ENCODE data around the gene CFAP45. TPM values are rescaled to one million over a fixed set of nuclear protein-coding genes. Genes with fewer than 3 reads are reported as not detected.

Gene CFAP45
- total RNA-seq, 1 experiment from 2014 or later: 0.48 TPM

DNA sequence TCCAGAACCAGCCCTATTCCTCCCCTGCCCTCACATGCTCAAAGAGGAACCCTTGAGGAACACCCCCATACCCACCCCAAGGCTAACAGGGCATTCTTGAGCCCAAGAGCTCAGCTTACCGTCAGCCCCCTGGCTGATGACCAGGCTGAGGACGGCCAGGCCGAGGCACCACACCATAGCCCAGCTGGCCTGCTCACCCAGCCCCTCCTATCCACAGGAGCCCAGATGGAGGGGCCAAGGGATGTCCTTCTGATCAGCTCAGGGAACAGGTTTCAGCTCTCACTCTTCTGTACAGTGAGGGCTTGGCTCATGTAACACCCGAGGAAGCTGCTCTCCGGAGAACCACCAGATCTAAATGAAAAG lies 43.3 kb upstream of the CFAP45 start (continued):
- TF ChIP-seq, protein P1, sequence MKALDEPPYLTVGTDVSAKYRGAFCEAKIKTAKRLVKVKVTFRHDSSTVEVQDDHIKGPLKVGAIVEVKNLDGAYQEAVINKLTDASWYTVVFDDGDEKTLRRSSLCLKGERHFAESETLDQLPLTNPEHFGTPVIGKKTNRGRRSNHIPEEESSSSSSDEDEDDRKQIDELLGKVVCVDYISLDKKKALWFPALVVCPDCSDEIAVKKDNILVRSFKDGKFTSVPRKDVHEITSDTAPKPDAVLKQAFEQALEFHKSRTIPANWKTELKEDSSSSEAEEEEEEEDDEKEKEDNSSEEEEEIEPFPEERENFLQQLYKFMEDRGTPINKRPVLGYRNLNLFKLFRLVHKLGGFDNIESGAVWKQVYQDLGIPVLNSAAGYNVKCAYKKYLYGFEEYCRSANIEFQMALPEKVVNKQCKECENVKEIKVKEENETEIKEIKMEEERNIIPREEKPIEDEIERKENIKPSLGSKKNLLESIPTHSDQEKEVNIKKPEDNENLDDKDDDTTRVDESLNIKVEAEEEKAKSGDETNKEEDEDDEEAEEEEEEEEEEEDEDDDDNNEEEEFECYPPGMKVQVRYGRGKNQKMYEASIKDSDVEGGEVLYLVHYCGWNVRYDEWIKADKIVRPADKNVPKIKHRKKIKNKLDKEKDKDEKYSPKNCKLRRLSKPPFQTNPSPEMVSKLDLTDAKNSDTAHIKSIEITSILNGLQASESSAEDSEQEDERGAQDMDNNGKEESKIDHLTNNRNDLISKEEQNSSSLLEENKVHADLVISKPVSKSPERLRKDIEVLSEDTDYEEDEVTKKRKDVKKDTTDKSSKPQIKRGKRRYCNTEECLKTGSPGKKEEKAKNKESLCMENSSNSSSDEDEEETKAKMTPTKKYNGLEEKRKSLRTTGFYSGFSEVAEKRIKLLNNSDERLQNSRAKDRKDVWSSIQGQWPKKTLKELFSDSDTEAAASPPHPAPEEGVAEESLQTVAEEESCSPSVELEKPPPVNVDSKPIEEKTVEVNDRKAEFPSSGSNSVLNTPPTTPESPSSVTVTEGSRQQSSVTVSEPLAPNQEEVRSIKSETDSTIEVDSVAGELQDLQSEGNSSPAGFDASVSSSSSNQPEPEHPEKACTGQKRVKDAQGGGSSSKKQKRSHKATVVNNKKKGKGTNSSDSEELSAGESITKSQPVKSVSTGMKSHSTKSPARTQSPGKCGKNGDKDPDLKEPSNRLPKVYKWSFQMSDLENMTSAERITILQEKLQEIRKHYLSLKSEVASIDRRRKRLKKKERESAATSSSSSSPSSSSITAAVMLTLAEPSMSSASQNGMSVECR (CRISPR knock-in tag; IDR thresholded peaks at IDR 0.05; ENCODE audit: borderline replicate concordance): no peak
- TF ChIP-seq, protein P2, sequence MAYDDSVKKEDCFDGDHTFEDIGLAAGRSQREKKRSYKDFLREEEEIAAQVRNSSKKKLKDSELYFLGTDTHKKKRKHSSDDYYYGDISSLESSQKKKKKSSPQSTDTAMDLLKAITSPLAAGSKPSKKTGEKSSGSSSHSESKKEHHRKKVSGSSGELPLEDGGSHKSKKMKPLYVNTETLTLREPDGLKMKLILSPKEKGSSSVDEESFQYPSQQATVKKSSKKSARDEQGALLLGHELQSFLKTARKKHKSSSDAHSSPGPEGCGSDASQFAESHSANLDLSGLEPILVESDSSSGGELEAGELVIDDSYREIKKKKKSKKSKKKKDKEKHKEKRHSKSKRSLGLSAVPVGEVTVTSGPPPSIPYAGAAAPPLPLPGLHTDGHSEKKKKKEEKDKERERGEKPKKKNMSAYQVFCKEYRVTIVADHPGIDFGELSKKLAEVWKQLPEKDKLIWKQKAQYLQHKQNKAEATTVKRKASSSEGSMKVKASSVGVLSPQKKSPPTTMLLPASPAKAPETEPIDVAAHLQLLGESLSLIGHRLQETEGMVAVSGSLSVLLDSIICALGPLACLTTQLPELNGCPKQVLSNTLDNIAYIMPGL (CRISPR knock-in tag; IDR thresholded peaks at IDR 0.05): no peak
- no peak for TF ChIP-seq EMX1 (CRISPR knock-in tag; IDR thresholded peaks at IDR 0.05)
- TF ChIP-seq, protein P3, sequence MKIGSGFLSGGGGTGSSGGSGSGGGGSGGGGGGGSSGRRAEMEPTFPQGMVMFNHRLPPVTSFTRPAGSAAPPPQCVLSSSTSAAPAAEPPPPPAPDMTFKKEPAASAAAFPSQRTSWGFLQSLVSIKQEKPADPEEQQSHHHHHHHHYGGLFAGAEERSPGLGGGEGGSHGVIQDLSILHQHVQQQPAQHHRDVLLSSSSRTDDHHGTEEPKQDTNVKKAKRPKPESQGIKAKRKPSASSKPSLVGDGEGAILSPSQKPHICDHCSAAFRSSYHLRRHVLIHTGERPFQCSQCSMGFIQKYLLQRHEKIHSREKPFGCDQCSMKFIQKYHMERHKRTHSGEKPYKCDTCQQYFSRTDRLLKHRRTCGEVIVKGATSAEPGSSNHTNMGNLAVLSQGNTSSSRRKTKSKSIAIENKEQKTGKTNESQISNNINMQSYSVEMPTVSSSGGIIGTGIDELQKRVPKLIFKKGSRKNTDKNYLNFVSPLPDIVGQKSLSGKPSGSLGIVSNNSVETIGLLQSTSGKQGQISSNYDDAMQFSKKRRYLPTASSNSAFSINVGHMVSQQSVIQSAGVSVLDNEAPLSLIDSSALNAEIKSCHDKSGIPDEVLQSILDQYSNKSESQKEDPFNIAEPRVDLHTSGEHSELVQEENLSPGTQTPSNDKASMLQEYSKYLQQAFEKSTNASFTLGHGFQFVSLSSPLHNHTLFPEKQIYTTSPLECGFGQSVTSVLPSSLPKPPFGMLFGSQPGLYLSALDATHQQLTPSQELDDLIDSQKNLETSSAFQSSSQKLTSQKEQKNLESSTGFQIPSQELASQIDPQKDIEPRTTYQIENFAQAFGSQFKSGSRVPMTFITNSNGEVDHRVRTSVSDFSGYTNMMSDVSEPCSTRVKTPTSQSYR (CRISPR knock-in tag; IDR thresholded peaks at IDR 0.05): no peak

DNA sequence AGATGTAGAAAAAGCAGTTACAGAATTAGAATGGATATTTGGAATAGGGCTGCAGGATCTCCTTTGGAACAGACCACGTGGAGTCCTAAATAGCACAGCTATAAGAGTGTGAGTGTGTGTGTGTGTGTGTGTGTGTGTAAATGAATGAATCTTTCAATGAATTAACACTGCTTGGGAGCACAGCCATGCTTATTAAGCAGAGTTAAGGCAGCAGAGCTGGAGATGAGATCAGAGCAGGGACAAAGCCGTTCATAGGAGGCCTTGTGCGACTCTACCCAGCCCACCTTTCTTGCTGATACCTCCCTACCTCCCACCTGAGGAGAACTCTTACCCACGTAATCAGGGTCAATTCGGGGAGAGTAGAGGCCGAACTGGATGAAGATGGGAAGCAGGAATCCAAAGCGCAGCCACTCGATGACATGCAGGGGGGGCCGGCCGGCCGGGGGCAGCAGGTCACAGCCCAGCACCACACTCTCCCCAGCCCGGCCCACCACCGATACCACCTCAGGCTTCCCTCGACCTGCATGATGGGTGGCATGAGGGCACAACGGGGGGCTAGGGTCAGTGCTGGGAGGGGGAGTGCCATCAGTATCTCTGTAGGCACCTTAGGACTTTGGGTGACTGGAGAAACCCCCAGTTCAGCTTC lies 42.8 kb upstream of the CFAP45 start:
- H3K4me3 Mint-ChIP-seq: no peak overlapping the region
- H3K9me3 Mint-ChIP-seq: no peaks in the 10 kb centered on the region
- ATAC-seq: no peak
- H3K27ac Mint-ChIP-seq: no peak overlapping the region
- POLR2A ChIA-PET: no interaction called here
- CTCF ChIA-PET: interaction anchor here (5.8 kb wide), 1 partner anchor 64 kb away, joined by 100 read pairs; no protein-coding TSS in a partner anchor
- H3K4me1 Mint-ChIP-seq: peaks cover 49% of the 10 kb centered on the region
- no peak for DNase-seq (ENCODE audit: low spot score)
- peaks cover 5% of the 10 kb centered on the region; the same call in 1 of the 2 replicates for H3K36me3 Mint-ChIP-seq
- H3K27me3 Mint-ChIP-seq (ENCODE audit: low read depth): no peaks in the 10 kb centered on the region
- TF ChIP-seq MXD4 (CRISPR knock-in tag; IDR thresholded peaks at IDR 0.05; ENCODE audit: borderline replicate concordance) (no peak), NR3C1 (CRISPR knock-in tag; conservative IDR thresholded peaks at IDR 0.05; ENCODE audit: low read depth) (no peak), CREB1 (CRISPR knock-in tag; IDR thresholded peaks at IDR 0.05) (no peak), NR1H2 (CRISPR knock-in tag; IDR thresholded peaks at IDR 0.05) (no peak), CREM (CRISPR knock-in tag; IDR thresholded peaks at IDR 0.05) (no peak)
- TF ChIP-seq, protein P4, sequence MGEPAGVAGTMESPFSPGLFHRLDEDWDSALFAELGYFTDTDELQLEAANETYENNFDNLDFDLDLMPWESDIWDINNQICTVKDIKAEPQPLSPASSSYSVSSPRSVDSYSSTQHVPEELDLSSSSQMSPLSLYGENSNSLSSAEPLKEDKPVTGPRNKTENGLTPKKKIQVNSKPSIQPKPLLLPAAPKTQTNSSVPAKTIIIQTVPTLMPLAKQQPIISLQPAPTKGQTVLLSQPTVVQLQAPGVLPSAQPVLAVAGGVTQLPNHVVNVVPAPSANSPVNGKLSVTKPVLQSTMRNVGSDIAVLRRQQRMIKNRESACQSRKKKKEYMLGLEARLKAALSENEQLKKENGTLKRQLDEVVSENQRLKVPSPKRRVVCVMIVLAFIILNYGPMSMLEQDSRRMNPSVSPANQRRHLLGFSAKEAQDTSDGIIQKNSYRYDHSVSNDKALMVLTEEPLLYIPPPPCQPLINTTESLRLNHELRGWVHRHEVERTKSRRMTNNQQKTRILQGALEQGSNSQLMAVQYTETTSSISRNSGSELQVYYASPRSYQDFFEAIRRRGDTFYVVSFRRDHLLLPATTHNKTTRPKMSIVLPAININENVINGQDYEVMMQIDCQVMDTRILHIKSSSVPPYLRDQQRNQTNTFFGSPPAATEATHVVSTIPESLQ (CRISPR knock-in tag; IDR thresholded peaks at IDR 0.05): no peak
- TF ChIP-seq, protein P5, sequence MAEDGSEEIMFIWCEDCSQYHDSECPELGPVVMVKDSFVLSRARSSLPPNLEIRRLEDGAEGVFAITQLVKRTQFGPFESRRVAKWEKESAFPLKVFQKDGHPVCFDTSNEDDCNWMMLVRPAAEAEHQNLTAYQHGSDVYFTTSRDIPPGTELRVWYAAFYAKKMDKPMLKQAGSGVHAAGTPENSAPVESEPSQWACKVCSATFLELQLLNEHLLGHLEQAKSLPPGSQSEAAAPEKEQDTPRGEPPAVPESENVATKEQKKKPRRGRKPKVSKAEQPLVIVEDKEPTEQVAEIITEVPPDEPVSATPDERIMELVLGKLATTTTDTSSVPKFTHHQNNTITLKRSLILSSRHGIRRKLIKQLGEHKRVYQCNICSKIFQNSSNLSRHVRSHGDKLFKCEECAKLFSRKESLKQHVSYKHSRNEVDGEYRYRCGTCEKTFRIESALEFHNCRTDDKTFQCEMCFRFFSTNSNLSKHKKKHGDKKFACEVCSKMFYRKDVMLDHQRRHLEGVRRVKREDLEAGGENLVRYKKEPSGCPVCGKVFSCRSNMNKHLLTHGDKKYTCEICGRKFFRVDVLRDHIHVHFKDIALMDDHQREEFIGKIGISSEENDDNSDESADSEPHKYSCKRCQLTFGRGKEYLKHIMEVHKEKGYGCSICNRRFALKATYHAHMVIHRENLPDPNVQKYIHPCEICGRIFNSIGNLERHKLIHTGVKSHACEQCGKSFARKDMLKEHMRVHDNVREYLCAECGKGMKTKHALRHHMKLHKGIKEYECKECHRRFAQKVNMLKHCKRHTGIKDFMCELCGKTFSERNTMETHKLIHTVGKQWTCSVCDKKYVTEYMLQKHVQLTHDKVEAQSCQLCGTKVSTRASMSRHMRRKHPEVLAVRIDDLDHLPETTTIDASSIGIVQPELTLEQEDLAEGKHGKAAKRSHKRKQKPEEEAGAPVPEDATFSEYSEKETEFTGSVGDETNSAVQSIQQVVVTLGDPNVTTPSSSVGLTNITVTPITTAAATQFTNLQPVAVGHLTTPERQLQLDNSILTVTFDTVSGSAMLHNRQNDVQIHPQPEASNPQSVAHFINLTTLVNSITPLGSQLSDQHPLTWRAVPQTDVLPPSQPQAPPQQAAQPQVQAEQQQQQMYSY (CRISPR knock-in tag; IDR thresholded peaks at IDR 0.05): no peak
- TF ChIP-seq, protein P6, sequence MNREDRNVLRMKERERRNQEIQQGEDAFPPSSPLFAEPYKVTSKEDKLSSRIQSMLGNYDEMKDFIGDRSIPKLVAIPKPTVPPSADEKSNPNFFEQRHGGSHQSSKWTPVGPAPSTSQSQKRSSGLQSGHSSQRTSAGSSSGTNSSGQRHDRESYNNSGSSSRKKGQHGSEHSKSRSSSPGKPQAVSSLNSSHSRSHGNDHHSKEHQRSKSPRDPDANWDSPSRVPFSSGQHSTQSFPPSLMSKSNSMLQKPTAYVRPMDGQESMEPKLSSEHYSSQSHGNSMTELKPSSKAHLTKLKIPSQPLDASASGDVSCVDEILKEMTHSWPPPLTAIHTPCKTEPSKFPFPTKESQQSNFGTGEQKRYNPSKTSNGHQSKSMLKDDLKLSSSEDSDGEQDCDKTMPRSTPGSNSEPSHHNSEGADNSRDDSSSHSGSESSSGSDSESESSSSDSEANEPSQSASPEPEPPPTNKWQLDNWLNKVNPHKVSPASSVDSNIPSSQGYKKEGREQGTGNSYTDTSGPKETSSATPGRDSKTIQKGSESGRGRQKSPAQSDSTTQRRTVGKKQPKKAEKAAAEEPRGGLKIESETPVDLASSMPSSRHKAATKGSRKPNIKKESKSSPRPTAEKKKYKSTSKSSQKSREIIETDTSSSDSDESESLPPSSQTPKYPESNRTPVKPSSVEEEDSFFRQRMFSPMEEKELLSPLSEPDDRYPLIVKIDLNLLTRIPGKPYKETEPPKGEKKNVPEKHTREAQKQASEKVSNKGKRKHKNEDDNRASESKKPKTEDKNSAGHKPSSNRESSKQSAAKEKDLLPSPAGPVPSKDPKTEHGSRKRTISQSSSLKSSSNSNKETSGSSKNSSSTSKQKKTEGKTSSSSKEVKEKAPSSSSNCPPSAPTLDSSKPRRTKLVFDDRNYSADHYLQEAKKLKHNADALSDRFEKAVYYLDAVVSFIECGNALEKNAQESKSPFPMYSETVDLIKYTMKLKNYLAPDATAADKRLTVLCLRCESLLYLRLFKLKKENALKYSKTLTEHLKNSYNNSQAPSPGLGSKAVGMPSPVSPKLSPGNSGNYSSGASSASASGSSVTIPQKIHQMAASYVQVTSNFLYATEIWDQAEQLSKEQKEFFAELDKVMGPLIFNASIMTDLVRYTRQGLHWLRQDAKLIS (CRISPR knock-in tag; IDR thresholded peaks at IDR 0.05; ENCODE audit: borderline replicate concordance): no peak
- TF ChIP-seq, protein P2 (CRISPR knock-in tag; IDR thresholded peaks at IDR 0.05): no peak
